ENCODE measurements around the gene CELF6.

GRCh38 chr15:72340366-72340765, 20.4 kb upstream of the CELF6 start:
- no peak for TF ChIP-seq CREB5 (CRISPR knock-in tag; IDR thresholded peaks at IDR 0.05; ENCODE audit: low read depth)
- no peak for TF ChIP-seq ZFP30 (CRISPR knock-in tag; IDR thresholded peaks at IDR 0.05)
- no peak for TF ChIP-seq ISL1 (CRISPR knock-in tag; IDR thresholded peaks at IDR 0.05)
- TF ChIP-seq PATZ1 (CRISPR knock-in tag; IDR thresholded peaks at IDR 0.05; ENCODE audit: borderline replicate concordance): no peak
- no peak for TF ChIP-seq ZNF565 (CRISPR knock-in tag; conservative IDR thresholded peaks at IDR 0.05; ENCODE audit: low read depth)
- TF ChIP-seq PPARA (CRISPR knock-in tag; IDR thresholded peaks at IDR 0.05; ENCODE audit: borderline replicate concordance): no peak
- no peak for TF ChIP-seq RARB (CRISPR knock-in tag; IDR thresholded peaks at IDR 0.05)
- TF ChIP-seq CSDC2 (CRISPR knock-in tag; IDR thresholded peaks at IDR 0.05): no peak
- TF ChIP-seq ARNTL (CRISPR knock-in tag; IDR thresholded peaks at IDR 0.05; ENCODE audit: borderline replicate concordance, low read depth): no peak
